Pulmonary artery endothelial cell (primary cell): Measurements from ENCODE around the gene S100A2. TPM values are rescaled to one million over a fixed set of nuclear protein-coding genes. Genes with fewer than 3 reads are reported as not detected.

Source experiments
- DNase-seq: peaks from one replicate; pipeline ENCODE4 v3.0.0-alpha.2; 2011; ENCODE audit warnings: low read depth, low spot score
- total RNA-seq: library from RNA; depleted of rRNA; stranded (reverse); fragments of >200 nt; gene quantifications from 2 replicates; pipeline ENCODE4 v1.2.3, GENCODE V29; 2014

Gene S100A2
- total RNA-seq, 1 donor from 2014 or later = 1.6 TPM

DNA sequence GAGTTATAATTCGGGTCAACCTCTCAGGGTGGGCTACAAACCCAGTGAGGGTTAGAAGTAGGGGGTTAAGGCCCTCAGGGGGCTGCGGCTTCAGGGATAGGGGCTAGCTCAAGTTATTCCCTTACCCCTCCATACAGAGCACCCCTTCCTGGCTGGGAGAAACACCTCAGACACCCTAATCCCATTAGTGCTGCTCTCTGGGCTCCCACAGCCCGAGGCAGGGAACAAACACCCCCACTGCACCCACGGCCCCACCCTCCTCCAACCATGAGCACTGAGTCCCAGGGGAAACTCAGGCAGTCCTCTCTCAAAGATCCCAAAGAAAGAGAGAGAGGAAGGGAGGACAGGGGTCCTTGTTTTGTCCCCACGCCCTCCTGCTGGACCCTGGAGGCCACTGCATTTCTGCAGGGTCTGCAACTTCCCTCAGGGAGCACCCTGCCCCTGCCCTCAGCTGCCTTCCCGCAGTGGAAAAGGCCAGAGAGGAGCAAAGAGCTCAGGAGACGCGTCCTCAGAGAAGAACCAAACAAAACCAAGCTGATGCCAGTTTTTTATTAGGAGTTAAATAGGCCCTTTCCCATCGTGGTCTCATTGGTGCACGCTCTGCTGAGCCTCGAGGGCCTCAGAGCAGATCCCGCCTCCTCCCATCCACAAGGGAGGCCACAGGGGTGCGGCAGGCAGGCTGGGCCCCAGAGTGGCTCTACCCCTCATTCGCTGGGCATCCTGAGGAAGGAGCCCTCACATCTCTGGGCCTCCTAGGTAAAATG lies 18.7 kb downstream of the S100A2 start:
- no peak for DNase-seq

DNA sequence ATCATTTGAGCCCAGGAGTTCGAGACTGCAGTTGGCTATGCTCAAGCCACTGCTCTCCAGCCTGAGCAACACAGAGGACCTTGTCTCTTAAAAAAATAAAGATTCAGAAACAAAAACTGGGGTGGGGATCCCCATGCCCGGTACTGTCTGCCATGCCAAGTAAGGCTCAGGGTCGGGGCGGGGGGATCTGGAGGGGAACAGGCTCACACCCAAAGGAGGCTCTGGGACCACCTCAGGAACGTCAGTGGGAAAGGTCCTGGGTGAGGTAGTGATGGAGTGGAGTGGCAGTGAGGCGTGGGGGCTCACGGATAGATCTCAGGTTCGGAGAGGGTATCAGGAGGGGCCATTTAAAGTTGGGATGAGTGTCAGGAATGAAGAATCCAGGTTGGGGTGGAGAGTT lies 19.3 kb downstream of the S100A2 start:
- DNase-seq = no peak

DNA sequence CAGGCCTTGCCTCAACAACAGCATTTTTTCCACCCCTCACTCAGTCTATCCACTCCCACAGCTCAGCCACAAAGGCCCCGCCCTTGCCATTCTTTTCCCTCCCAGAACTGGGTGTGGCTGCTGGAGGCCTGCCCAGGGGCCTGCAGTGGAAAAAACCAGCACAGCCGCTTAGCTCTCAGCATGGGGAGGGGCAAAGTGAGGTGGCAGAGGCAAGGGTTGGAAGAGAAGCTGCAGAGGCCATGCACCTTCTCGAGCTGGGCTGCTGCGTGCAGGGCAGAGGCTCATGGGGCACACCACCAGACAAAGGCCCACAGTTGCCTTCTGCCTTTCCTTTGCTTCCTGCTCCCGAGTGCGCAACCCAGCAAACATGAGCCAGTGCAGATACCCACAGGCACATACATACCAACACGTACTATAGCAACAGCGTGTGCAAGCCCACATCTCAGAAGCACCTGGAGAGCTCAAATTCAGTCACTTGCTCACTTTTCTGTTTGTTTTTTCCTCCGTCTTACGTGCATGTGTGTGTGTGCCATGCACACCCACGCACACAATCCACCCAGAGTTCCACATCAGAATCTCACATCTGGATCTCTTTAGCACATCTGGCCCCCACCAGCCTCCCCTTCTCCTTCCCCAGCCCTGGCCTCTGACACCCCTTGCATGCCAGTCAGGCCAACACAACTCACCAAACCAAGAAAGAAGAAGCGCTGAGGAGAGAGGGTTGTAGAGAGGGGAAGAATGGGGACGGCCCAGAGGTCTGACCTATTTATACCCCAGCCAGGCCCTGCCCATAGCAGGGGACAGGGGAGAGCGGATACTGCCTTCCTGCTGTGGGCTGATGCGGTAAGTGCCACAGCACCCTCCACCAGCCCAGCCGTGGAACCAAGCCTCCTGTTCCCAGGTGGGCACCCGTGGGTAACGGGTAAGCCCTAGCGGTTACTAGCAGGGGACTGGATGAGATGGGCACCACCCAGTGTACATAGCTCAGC lies 20.3 kb downstream of the S100A2 start, which contains the start of gene S100A4:
Gene S100A4 (minus strand): TSS at position 740 of the 989 bp plus-strand sequence. CDS start 1,012 bp downstream, outside the sequence.
- DNase-seq = peak; percentile 46

DNA sequence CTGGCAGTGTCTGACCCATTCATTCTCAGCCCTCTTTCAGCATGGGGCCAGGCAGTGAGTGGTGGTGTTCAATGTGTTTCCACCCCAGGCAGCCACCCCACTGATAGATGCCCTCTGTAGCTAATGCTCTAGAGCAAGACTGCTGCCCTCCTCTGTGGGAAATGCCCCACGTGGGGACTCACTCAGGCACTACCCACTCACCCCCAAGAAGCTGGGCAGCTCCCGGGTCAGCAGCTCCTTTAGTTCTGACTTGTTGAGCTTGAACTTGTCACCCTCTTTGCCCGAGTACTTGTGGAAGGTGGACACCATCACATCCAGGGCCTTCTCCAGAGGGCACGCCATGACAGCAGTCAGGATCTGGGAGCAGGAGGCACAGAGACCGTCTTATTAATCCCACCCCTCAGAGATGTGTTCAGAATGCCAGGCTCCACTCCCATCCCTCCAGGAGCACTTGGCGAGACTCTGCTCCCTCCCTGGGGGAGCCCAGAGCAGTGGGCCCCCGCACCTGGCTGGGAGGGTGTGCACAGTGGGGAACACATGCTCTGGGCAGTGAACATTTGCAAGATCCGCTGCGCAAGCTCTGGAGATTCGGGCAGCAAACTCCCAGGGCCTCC lies 21.1 kb downstream of the S100A2 start:
- no peak for DNase-seq

DNA sequence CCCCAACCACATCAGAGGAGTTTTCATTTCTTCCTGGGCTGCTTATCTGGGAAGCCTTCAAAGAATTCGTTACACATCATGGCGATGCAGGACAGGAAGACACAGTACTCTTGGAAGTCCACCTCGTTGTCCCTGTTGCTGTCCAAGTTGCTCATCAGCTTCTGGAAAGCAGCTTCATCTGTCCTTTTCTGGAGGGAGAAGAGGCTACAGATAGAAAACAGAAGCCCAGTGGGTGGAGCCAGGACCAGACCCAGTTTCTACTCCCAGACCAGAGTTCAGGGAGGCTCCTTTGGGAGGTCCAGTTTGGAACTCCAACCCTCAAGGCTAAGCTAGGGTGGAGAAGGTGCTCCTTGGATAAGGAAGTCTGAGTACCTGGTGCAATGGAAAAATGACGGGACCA lies 21.9 kb downstream of the S100A2 start:
- DNase-seq = no peak

DNA sequence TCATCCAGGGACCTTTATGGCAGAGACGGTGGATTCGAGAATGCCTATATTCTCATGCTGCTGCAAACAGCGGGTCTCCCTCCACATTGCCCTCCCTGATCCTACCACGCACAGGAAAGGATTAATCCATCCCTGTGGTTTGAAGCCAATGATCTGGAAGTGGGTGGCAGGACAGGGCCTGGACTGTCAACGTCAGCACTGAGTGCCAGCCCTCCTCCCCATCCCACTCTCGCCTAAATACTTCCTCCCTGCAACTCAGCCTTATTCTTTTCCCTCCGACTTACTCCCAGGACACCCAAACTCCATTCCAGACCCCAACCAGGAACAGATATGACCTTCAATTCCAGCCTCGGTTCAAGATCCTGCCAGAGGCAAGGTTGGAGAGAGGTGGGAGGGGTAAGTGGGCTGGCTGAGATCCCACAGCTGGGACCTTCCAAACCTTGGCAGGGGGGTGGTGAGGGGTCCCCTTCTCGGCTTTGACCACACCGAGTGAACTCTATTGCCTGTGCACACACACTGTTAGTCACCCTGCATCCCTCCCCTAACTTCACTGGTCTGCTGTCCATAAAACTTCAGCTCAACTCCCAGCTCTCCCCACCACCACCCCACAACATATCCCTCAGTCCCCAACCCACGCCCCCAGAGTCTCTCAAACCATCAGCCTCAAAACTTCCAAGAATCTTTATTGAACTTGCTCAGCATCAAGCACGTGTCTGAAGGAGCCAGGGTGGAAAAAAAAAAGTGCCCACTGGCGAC lies 22.5 kb downstream of the S100A2 start:
- no peak for DNase-seq

DNA sequence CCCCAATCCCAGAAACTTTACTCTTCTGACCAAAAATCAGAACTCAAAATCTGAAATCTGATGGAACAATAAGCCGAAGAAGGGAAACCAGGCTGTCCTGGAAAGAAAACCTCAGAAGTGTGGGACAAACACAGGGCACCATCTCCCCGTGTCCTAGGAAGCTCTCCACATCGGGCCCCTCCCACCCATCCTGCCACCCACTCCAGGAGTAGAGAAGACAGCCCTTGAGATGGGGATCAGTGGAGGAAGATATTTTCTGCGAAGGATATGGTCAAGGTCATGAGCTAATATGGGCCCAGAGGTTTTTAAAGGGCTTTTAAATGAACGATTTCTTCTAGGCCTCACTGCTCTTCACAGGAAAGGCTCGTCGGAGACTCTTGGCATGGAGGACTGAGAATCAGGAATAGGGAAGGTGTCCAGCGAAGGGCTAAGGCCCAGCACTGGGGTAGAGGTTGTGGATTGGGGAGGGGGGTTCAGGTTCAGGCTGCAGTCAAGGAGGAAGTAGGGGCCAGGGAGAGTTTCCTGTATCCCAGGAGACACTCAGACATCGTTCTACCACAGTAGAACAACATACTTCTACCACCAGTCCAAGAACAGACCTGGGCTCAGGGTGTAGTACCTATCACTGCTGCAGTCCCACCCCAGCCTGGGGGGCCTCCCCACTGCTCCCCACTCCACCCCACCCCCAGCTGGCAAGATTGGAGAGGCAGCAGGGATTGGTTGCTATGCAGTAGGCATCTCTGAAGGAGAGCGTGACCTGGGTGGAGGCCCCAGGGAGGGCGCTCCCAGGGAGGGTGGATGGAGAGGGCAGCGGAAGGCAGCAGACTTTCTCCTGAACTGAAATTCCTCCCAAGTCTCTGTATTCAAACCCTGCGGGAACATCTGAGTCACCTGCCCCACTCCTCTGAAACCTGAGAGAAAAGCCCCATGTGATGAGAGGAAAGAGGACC lies 23.7 kb downstream of the S100A2 start:
- DNase-seq = no peak

DNA sequence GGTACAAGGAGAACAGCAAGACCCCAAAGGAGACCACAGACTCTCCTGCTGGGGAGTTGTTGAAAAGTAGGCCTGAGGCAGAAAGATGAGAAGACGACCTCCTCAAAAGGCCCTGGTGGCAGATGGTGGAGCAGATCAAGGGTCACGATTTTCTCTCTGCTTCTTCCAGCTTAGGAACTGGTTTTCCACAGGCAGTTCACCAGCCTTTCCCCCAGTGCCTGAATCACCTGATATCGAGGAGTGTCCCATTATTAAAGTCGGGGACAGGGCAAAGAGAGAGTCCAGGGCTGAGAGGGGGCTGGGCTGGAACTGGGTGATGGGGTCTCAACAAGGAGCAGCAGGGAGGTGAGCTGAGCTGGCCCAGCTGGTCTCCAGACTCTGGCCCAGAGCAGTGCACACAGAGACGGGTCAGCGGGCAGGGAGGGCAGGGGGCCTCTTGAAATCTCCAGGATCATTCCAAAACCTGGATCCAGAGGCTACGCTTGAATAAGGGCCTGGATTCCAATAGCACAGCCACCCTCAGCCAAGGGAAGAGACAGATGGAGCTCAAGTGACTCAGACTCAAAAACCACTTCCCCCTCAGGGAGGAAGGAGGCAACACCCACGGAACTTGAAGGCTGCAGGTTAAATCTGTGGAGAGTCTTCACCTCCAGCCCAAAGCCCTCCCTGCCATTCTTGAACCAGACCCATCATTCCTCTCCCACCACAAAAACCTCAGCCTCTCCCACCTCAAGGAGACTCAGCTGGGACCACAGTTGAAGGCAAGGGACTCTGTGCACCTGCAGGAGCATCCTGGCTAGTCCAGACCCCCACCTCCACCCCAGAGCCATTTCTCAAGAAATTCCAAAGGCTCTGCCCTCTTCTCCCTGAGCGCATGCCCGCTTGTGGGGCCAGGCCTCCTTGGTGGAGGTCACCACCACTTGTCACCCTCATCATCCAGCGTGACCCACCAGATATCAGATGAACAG lies 25.0 kb downstream of the S100A2 start, which contains the start of gene S100A5:
Gene S100A5 (minus strand): TSS at position 541 of the 968 bp plus-strand sequence. CDS start 743 bp downstream, outside the sequence.
- no peak for DNase-seq

DNA sequence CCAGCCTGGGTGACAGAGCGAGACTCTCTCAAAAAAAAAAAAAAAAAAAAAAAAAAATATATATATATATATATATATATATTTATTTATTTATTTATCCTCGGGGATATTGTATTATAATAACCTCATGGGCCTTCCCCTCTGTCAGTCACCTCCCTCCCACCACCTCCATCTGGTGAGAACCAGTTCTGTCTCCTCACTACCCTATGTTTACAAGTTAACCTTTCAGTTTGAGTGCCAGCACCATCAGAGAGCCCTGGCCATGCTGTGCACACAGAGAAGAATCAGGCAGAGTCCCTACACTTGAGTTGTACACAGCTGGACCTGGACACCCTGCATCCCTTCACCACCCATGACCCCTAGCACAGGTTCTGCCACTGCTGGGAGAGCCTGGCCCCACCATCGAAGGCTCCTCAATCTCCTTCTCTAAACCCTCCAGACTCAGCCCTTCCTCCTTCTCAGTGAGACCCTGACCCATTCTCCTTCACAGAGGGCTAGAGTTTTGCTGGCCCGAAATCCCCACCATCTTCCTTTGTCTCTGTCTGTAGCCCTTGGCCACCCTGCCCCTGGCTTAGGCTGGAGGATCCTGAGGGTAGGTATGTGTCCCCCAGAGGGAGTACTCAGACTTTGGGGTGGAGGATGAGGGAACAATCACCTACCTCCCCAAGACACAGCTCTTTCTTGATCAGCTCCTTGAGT lies 26.1 kb downstream of the S100A2 start:
- no peak for DNase-seq

DNA sequence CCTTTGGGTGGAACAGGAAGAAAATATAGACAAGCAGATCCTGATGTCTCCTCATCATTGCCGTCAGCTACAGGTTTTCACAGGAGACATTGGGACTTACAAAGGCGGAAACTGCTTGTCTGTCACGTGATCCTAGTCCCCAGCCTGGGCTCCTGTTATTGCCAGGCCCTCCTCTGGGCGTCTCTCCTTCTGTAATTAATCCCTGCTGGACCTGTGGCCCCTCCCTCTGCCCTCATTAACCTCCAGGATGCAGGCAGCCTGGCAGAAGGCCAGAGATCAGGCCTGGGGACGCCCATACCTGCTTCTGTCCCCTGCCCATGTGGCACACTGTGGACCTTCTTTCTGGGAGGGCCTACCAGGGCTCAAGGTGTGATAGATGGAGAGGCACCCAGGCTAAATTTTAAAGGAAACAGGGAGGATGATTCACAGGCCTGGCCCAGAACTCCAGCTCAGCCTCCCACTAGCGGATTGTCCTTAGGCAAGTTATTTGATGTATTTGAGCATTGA lies 27.3 kb downstream of the S100A2 start:
- DNase-seq = no peak

DNA sequence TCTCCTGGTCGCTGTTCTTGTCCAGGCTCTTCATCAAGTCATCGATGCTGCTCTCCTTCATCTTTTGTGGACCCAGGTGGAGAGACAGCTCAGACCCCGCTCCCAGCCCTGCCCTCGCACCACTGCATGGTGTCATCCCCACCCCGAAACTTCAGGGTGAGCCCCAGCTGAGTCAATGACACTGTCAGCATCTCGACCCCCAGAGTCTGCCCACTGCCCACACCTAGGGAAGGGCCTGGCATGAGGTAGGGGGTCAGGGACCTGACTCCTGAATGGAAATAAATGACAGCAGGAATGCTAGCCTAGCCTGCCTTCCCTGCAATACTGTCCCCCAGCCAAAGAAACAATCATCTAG lies 28.3 kb downstream of the S100A2 start:
- no peak for DNase-seq

DNA sequence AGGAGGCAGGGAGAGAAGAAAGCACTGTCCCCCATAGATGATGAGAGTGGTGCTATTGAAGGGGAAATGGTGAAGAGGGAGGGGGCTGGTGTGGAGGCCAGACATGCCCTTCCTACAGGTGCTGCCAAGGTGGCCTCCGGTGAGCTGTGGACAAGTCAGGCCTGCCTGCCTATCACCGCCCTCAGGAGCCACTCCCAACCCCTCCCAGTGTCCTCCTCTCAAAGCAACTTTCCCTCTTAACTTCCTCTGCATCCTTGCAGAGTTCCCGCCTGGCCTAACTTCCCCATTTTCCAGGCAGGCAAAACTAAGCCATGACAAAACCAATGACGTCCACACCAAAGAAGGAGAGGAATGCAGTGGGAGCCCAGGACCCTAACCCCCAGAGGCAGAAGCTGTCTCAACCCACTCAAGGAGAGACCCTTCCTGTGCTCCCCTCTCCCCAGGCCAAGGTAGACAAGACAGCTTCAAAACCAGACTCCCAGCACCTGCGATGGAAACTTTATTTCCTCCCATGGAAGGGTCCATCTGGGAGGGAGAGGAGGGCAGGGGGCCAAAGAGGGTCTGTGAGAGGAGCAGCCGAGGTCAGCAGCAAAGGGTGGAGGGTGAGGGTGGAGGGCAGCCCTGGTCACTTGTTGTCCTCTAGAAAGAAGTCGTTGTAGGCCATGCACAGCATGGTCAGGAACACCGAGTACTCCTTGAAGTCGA lies 28.8 kb downstream of the S100A2 start:
- DNase-seq = no peak

DNA sequence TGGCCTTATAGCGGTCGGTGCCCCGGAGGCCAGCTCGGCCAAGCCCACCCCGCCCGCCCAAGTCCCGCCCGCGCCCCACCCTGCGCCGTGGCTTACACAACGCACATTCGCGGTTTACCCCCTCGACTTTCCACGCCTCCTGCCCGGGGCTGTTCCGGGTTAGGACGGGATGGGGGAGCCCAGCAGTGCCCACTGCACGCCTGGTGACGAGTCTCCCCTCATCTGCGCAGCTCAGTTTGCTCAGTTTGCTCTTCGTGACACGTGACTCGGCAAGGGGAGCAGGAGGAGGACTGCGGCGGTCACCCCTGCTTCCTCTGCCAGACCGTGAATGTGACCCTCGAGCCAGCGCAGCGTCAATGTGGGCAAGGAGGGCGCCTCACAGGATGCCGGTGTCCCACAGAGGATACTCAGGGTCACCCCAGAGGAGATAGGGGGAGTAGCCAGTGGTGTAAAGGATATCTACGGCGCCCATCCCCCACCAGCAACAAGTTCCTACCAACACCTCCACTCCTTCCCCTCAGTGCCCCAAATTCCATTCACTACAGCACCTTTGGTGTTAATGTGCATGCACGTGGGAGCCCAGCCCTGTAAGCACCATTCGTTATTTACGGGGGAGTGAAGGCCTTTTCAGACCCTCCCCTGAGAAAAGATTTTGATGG lies 29.5 kb downstream of the S100A2 start:
- peak; percentile 44 for DNase-seq

DNA sequence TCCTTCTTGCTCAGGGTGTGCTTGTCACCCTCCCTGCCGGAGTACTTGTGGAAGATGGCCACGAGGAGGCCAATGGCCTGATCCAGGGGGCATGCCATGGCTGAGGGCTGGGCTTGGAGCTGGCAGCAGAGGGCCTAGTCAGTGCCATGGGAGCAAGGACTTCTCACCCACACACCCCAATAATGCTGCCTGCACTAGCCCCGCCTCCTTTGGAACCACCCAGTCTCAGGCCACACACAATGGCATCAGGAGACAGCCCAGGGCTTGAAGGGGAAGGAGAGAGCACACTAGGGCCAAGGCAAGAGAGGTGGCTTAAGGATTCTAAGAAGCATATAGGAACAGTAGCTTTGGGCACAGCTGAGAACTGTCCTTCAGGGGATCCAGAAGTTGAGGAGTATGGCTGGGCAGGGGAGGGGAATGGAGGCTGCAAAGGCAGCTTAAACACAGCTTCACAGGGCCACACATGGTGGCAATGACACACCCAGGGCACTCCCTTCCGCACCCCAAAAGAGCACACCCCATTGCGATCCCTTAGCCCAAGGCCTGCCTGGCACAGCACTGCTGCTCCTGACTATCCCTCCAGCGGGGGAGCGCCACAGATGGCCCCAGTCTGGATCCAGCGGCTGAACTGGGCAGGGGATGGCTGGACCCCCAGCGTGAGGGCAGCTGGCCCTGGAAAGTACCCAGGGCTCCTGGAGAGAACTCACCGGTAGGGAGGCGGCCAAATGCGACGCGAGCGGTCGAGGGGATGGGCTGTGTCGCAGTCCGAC lies 30.2 kb downstream of the S100A2 start, which contains the start of gene S100A6:
Gene S100A6 (minus strand): TSS at position 750 of the 770 bp plus-strand sequence. CDS start 652 bp downstream, at position 98.
- DNase-seq = no peak

DNA sequence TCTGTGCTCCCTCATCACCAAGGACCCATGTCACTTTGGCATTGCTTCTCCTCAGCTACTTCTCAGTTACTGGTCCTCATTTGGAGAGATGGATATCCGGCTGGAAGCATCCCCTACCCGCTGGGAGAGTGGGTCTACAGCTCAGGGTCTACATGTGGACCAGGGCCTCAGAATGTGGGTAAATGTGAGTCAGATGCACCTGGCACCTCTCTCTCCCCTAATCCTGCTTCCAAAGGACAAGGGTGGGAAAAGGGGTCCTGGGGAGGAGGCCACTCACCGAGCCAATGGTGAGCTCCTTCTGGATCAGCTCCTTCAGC lies 30.8 kb downstream of the S100A2 start:
- DNase-seq = no peak
